Measurements from ENCODE around the gene THPO. TPM values are rescaled to one million over a fixed set of nuclear protein-coding genes. Genes with fewer than 3 reads are reported as not detected.
A peak's percentile ranks its signal among the peaks of the same experiment; 100 is the strongest.

The THPO gene
- polyA plus RNA-seq = 0.14 TPM

- Mint-ChIP-seq H3K36me3 (peaks cover 4% of the 10 kb centered on the region), H3K27me3 (peaks cover 43% of the 10 kb centered on the region), H3K4me3 (peak within 1 kb of the TSS in 3 of 4 donors; percentile 24 to 91 (median 58)), H3K9me3 (no peaks in the 10 kb centered on the region), H3K27ac (peak within 1 kb of the TSS in 1 of 3 donors; percentile 73), H3K4me1 (peaks cover 0 to 8% (median 3%) of the 10 kb centered on the region in 3 donors)
These were observed at the start of gene THPO for GRCh38 chr3:184377882-184378445. Gene THPO (minus strand): TSS chr3:184378207. CDS start chr3:184376259, 1,948 bp downstream.

DNA sequence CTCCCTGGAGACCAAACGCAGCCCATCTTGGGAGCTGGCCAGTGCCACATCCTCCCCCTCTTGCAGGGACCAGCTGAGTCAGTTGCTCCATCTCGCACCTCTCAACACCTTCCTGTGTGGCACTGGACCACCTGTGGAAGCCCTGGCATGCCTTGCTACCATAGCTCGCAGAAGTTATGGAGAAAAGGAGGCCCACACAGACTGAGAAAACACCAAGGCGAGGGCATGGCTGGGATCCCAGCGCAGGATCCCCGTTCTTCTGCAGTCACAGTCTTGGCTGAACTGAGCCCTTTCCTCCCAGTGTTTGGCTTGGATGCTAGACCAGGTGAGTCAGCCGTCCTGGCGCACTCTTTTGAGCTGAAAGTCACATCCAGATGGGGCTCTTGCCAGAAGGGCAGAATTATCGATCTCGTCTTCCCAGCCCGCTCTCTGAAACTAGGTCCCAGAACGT is 48.7 kb upstream of the THPO start:
- peaks cover 9% of the 10 kb centered on the region for H3K27me3 Mint-ChIP-seq
- no peak overlapping the region for H3K27ac Mint-ChIP-seq
- peaks cover 3% of the 10 kb centered on the region for H3K36me3 Mint-ChIP-seq
- H3K9me3 Mint-ChIP-seq = peaks cover 0 to 3% (median 0%) of the 10 kb centered on the region in 3 donors
- H3K4me3 Mint-ChIP-seq = no peak overlapping the region
- peaks cover 0 to 4% (median 2%) of the 10 kb centered on the region in 3 donors for H3K4me1 Mint-ChIP-seq

DNA sequence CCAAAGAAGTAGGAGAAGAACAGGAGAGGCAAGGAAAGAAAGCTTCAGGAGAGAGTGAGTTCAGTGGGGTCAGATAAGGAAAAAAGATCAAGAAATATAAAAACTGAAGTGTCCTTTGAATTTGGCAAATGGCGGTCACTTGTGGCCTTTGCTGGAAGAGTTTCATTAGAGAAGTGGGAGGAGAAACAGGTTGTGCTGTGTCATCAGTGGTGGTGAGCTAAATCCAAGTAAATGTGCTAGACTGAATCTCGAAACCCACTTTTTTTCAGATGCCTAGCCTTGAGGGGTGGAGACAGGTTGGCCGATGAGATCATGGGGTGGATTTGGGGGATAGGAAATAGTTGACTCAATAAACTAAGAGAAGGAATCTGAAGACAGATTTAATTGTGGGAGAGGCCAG is 45.6 kb upstream of the THPO start:
- Mint-ChIP-seq H3K27me3 (peaks cover 9% of the 10 kb centered on the region), H3K27ac (peak overlapping the region in 1 of 3 donors; percentile 61), H3K4me1 (no peaks in the 10 kb centered on the region), H3K4me3 (peak overlapping the region in 1 of 4 donors; percentile 18), H3K9me3 (peaks cover 0 to 3% (median 0%) of the 10 kb centered on the region in 3 donors), H3K36me3 (peaks cover 3% of the 10 kb centered on the region)

DNA sequence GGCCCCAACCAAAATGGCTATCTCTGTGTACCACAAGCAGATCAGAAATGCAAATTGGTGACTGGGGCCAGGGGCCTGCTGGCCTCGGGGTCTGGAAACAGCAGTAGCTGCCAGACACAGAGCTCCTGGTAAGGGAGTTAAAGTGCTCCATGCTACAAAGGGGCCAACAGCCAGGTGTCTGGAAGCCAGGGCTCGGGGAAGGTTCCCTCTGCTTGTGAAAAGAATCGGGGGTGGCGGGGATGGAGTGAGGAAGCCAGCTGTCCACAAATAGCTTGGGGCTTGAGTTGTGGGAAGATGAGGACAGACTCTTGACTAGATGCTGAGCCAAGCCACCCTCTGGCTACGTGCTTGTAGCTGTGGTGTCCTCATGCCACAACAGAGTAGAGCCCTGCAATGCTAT is 41.2 kb upstream of the THPO start:
- peaks cover 0 to 3% (median 0%) of the 10 kb centered on the region in 3 donors for H3K9me3 Mint-ChIP-seq
- H3K4me1 Mint-ChIP-seq = no peaks in the 10 kb centered on the region
- no peak overlapping the region for H3K27ac Mint-ChIP-seq
- H3K36me3 Mint-ChIP-seq = peaks cover 3% of the 10 kb centered on the region
- H3K4me3 Mint-ChIP-seq = no peak overlapping the region
- H3K27me3 Mint-ChIP-seq = peaks cover 4% of the 10 kb centered on the region

DNA sequence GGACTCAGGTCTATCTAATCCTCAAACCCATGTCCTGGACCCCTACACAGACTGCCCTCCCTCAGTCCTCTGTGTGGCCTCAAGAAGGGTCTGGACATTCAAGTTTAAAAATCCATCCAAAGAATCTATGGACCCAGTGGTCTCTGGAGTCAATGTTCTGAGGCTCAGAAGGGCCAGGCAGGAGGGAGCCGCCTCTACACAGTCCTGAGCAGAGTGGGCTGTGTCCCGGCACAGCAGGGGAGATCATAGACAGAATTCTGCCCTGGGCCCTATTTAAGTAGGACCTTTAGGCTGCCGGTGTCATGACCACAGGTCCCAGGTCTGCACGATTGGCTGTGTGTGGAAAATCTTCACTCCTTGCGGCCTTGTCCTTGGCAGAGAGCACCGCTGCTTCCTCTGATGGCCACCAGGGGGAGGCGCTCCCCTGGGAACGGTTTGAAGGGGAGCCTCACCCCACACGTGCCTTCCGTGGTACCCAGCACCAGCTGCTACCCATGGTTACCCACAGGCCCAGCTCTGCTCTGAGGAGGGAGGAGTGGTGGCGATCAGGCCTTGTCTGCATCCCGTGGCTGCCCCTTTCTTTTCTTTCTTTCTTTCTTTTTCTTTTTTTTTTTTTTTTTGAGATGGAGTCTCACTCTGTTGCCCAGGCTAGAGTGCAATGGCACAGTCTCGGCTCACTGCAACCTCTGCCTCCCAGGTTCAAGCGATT is 39.8 kb upstream of the THPO start:
- H3K27ac Mint-ChIP-seq = no peak overlapping the region
- peaks cover 2% of the 10 kb centered on the region for H3K27me3 Mint-ChIP-seq

GRCh38 chr3:184415203-184415490 is 37.1 kb upstream of the THPO start:
- Mint-ChIP-seq H3K4me3 (no peak overlapping the region), H3K9me3 (no peaks in the 10 kb centered on the region), H3K27me3 (peaks cover 6% of the 10 kb centered on the region), H3K36me3 (no peaks in the 10 kb centered on the region), H3K27ac (no peak overlapping the region), H3K4me1 (no peaks in the 10 kb centered on the region)

More for the DNA sequence above, 39.8 kb upstream of the THPO start:
- peaks cover under 1% of the 10 kb centered on the region for H3K36me3 Mint-ChIP-seq
- H3K4me1 Mint-ChIP-seq = no peaks in the 10 kb centered on the region
- H3K9me3 Mint-ChIP-seq = no peaks in the 10 kb centered on the region
- H3K4me3 Mint-ChIP-seq = no peak overlapping the region

DNA sequence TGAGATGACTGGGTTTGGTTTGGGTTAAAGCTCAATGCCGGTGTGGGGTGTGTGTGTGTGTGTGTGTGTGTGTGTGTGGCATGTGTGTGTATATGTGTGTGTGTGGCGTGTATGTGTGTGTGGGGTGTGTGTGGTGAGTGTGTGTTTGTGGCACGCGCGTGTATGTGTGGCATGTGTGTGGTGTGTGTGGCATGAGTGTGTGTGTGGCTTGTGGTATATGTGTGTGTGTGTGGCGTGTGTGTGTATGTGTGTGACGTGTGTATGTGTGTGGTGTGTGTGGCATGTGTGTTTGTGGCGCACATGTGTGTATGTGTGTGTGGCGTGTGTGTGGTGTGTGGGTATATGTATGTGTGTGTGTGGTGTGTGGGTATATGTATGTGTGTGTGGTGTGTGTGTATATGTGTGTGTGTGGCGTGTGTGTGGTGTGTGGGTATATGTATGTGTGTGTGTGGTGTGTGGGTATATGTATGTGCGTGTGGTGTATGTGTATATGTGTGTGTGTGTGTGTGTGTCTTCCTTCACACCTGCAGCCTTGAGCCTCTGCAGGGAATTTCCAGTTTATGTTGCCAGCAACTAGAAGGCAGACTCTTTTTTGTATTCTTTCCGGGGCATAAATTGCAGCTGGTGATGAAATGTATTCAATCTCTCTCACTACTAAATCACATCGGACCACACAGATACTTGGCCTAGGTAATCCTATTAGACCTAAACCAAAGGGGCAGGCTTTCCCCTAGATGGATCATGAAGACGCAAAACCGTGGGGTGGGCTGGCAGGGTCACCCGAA is 36.6 kb upstream of the THPO start:
- Mint-ChIP-seq H3K27ac (no peak overlapping the region), H3K9me3 (no peaks in the 10 kb centered on the region), H3K4me1 (no peaks in the 10 kb centered on the region), H3K27me3 (peaks cover 8% of the 10 kb centered on the region), H3K4me3 (no peak overlapping the region), H3K36me3 (no peaks in the 10 kb centered on the region)

DNA sequence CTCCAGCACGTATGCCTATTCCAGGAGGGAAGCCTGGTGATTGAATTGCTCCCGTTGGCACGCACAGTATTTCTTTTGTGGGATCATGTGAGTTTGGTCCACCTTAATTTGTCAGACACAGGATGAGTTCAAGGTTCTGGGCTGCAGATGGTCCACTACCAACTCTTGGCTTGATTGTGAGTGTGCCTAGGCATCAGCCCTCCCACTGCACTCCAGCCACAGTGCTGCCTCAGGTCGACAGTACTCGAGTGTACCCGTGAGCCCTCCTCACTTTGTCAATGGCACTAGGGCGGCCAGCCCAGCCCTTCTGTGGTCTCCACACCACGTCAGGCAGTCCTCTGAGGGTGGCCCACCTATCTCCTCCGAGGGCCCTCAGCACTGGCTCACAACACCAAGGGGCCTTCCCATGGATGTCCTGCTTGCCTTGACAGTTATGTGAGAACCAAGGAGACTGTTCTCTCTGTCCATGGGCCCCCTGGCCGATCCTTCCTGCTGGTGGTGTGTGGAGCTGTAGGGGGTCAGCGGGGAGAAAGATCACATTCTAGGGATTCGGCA is 32.0 kb upstream of the THPO start:
- Mint-ChIP-seq H3K36me3 (no peaks in the 10 kb centered on the region), H3K27me3 (peaks cover 8% of the 10 kb centered on the region), H3K27ac (no peak overlapping the region)

DNA sequence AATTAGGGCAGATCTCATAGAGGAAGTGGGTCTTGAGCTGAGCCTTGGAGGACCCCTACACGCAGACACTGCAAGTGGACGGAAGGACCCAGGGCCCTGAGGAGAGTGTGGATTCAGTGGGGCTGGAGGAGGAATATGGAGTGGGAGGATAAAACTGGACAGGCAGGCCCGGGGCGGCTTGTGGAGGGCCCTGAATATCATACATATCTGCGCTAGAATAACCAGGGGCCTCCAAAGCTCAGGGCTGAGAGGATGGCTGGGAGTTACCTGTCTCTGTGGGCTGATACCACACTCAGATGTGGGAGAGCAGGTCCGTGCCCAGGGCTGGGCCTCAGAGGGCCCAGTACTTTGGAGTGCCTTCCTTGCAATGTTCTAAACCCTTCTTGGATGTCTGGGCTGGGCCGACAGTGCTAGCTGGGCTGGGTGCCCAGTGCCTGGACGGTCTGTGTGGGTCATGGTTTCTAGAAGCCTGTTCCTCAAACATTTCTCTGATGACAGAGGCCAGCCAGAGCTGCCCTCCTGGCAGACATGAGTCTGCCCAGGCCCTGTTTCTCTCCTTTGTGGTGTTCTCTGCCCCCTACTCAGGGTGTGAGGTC is 31.4 kb upstream of the THPO start:
- Mint-ChIP-seq H3K4me1 (peaks cover 0 to 3% (median 0%) of the 10 kb centered on the region in 3 donors), H3K36me3 (no peaks in the 10 kb centered on the region), H3K9me3 (no peaks in the 10 kb centered on the region), H3K4me3 (no peak overlapping the region), H3K27ac (no peak overlapping the region), H3K27me3 (peaks cover 8% of the 10 kb centered on the region)

More for the DNA sequence above, 32.0 kb upstream of the THPO start:
- no peaks in the 10 kb centered on the region for H3K9me3 Mint-ChIP-seq
- no peak overlapping the region for H3K4me3 Mint-ChIP-seq
- peaks cover 0 to 2% (median 0%) of the 10 kb centered on the region in 3 donors for H3K4me1 Mint-ChIP-seq

GRCh38 chr3:184405075-184406030 is 27.3 kb upstream of the THPO start:
- peaks cover 11% of the 10 kb centered on the region for H3K27me3 Mint-ChIP-seq
- no peaks in the 10 kb centered on the region for H3K9me3 Mint-ChIP-seq

GRCh38 chr3:184399410-184399809 is 21.4 kb upstream of the THPO start:
- H3K9me3 Mint-ChIP-seq = no peaks in the 10 kb centered on the region
- no peaks in the 10 kb centered on the region for H3K36me3 Mint-ChIP-seq
- no peak overlapping the region for H3K27ac Mint-ChIP-seq
- no peak overlapping the region for H3K4me3 Mint-ChIP-seq
- no peaks in the 10 kb centered on the region for H3K4me1 Mint-ChIP-seq
- H3K27me3 Mint-ChIP-seq = peaks cover 12% of the 10 kb centered on the region

More at GRCh38 chr3:184405075-184406030, 27.3 kb upstream of the THPO start:
- H3K4me3 Mint-ChIP-seq = no peak overlapping the region
- H3K36me3 Mint-ChIP-seq = no peaks in the 10 kb centered on the region
- H3K4me1 Mint-ChIP-seq = peaks cover 0 to 3% (median 0%) of the 10 kb centered on the region in 3 donors
- H3K27ac Mint-ChIP-seq = no peak overlapping the region

DNA sequence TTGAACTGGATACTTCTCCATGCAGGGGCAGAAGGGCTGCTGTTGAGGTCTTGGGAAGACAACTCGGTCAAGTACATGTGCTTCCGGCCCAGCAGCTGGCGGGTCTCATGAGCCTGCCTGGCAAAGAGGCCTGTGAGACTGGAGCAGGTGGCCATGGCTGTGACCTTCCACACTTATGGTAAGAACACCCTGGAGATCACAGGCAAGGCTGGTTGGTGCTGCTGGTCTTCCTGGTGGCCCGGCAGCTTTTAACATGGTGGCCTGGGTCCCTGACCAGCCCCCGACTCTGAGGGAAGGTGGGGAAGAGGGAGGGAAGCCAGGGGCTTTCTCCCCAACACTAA is 17.3 kb upstream of the THPO start:
- H3K27me3 Mint-ChIP-seq = peaks cover 10% of the 10 kb centered on the region
- H3K27ac Mint-ChIP-seq = no peak overlapping the region
- no peaks in the 10 kb centered on the region for H3K36me3 Mint-ChIP-seq
- H3K4me1 Mint-ChIP-seq = no peaks in the 10 kb centered on the region
- H3K4me3 Mint-ChIP-seq = no peak overlapping the region
- H3K9me3 Mint-ChIP-seq = no peaks in the 10 kb centered on the region

- Mint-ChIP-seq H3K4me1 (no peaks in the 10 kb centered on the region), H3K9me3 (no peaks in the 10 kb centered on the region), H3K27ac (no peak overlapping the region), H3K36me3 (peaks cover 3% of the 10 kb centered on the region), H3K4me3 (no peak overlapping the region), H3K27me3 (peaks cover 21% of the 10 kb centered on the region)
These were observed 13.3 kb upstream of the THPO start for GRCh38 chr3:184391266-184391665.

DNA sequence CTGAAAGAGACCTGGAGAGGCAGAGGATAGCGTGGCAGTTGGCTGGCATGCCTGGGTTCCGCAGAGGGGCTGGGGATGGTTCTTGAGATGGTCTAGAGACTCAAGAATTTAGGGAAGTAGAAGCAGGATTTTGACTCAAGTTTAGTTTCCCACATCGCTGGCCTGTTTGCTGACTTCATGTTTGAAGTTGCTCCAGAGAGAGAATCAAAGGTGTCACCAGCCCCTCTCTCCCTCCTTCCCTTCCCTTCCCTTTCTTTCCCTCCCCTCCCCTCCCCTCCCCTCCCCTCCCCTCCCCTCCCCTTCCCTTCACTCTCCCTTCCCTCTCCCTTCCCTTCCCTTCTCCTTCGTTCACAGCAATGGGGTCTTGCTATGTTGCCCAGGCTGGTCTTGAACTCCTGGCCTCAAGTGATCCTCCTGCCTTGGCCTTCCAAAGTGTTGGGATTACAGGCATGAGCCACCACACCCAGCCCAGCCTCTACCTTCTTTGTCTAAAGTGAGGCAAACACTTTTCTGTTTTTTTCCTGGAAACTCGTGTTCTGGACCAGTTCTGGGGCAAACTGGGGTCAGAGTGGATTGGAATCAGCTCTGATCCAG is 12.0 kb upstream of the THPO start:
- Mint-ChIP-seq H3K27ac (no peak overlapping the region), H3K4me3 (no peak overlapping the region), H3K27me3 (peaks cover 25% of the 10 kb centered on the region), H3K9me3 (no peaks in the 10 kb centered on the region), H3K36me3 (peaks cover 3% of the 10 kb centered on the region), H3K4me1 (no peaks in the 10 kb centered on the region)

Data from IgD-negative memory B cell (primary cell).